ENCODE data around the gene DAB2IP. TPM values are rescaled to one million over a fixed set of nuclear protein-coding genes. Genes with fewer than 3 reads are reported as not detected.

The DAB2IP gene
- total RNA-seq, 4 donors from 2014 or later: 55.2 to 76.0 (median 60.5) TPM

DNA sequence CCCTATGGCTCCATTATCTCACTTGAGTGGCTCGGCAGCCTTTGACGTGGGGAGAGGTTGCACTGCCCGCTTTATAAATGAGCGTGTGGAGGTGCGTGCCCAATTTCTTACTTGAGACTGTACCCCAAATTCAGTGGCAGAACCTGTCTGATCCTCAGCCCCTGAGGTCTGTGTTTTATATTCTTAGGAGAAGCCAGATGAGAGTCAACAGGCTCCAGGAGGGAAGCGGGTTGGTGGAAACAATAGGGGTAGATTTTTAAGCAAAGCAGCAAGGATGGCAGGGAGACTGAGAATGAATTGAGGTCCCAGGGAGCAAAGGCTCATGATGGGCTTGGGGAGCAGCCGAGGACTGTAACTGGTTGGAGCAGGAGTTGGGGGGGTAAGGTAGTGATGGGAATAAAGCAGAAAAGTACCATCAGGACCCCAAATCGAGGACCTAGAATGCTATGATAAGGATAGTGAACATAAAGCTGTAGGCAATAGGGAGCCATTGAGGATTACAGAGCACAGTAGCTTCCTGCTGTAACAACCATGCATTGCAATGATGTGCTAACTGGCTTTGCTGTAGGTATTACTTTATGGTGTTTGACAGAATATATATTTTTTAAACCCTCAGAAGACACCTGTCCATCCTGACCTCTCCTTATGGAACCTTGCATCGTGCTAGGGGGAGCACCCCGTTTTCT is 43.1 kb upstream of the DAB2IP start:
- Histone ChIP-seq H3K27ac (peak overlapping the region in 2 of 4 donors; percentile 42 to 43), H3K27me3 (no peaks in the 10 kb centered on the region), H3K4me3 (no peak overlapping the region), H3K9me3 (no peaks in the 10 kb centered on the region), H3K4me1 (peaks cover 0 to 22% (median 0%) of the 10 kb centered on the region in 4 donors), H3K36me3 (no peaks in the 10 kb centered on the region)
- DNase-seq: no peak
- TF ChIP-seq, protein P1, sequence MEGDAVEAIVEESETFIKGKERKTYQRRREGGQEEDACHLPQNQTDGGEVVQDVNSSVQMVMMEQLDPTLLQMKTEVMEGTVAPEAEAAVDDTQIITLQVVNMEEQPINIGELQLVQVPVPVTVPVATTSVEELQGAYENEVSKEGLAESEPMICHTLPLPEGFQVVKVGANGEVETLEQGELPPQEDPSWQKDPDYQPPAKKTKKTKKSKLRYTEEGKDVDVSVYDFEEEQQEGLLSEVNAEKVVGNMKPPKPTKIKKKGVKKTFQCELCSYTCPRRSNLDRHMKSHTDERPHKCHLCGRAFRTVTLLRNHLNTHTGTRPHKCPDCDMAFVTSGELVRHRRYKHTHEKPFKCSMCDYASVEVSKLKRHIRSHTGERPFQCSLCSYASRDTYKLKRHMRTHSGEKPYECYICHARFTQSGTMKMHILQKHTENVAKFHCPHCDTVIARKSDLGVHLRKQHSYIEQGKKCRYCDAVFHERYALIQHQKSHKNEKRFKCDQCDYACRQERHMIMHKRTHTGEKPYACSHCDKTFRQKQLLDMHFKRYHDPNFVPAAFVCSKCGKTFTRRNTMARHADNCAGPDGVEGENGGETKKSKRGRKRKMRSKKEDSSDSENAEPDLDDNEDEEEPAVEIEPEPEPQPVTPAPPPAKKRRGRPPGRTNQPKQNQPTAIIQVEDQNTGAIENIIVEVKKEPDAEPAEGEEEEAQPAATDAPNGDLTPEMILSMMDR (IDR thresholded peaks at IDR 0.05): no peak
- TF ChIP-seq POLR2A (IDR thresholded peaks at IDR 0.05): no peak

- TF ChIP-seq, protein P1 (IDR thresholded peaks at IDR 0.05): no peak
- no peak for TF ChIP-seq POLR2A (IDR thresholded peaks at IDR 0.05)
- Histone ChIP-seq H3K27ac (peak overlapping the region in 1 of 4 donors; percentile 45), H3K4me3 (no peak overlapping the region), H3K4me1 (peaks cover 0 to 18% (median 0%) of the 10 kb centered on the region in 4 donors), H3K27me3 (no peaks in the 10 kb centered on the region), H3K9me3 (no peaks in the 10 kb centered on the region), H3K36me3 (no peaks in the 10 kb centered on the region)
- no peak for DNase-seq
Observed at GRCh38 chr9:121609822-121610637, 41.4 kb upstream of the DAB2IP start.

DNA sequence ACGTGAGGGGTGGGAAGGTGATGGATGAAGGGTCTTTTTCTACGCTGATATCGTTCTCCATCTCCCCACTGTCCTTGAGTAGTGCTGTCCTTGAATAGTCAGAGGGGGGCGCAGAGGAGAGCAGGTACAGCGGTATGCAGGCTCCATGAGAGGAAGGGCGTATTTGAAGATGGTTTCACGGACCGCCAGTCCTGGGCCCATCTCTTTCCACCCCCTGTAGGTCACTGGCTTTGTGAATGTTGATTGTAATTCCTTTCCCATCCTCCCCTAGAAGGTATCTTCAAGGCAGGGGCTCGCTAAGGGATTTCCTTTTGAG is 40.8 kb upstream of the DAB2IP start:
- no peaks in the 10 kb centered on the region for H3K9me3 ChIP-seq
- no peak for DNase-seq
- H3K4me3 ChIP-seq: no peak overlapping the region
- no peaks in the 10 kb centered on the region for H3K27me3 ChIP-seq
- peaks cover 0 to 18% (median 0%) of the 10 kb centered on the region in 4 donors for H3K4me1 ChIP-seq
- peak overlapping the region in 1 of 4 donors; percentile 39 for H3K27ac ChIP-seq
- TF ChIP-seq POLR2A (IDR thresholded peaks at IDR 0.05): no peak
- TF ChIP-seq, protein P1 (IDR thresholded peaks at IDR 0.05): no peak
- no peaks in the 10 kb centered on the region for H3K36me3 ChIP-seq

DNA sequence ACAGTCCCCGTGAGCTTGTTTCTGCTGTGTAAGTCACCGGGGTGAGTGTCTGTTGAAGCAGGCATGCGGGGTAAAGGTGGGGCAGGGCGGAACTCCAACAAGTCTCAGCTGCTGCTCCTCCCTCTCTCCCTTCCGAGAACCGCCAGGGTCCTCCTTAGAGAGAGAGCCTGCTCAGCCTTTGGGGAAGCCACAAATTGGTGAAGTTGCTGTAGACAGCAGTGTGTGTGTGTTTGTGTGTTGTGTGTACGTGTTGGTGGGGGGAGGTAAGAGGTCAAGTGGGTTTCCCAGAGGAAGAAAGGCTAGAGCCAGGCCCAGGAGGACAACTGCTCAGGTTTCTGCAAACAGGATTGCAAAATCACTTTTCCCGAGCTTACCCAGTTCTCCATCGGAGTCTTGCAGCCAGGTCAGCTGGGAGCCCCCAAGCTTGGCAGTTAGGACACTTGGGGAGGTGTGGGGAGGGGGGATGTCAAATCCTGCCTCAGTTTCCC is 38.9 kb upstream of the DAB2IP start:
- Histone ChIP-seq H3K27ac (peak overlapping the region in 2 of 4 donors; percentile 21 to 28), H3K4me3 (no peak overlapping the region), H3K36me3 (no peaks in the 10 kb centered on the region), H3K4me1 (peaks cover 0 to 18% (median 0%) of the 10 kb centered on the region in 4 donors), H3K9me3 (no peaks in the 10 kb centered on the region), H3K27me3 (no peaks in the 10 kb centered on the region)
- TF ChIP-seq, protein P1 (IDR thresholded peaks at IDR 0.05): no peak
- no peak for TF ChIP-seq POLR2A (IDR thresholded peaks at IDR 0.05)
- DNase-seq: no peak

DNA sequence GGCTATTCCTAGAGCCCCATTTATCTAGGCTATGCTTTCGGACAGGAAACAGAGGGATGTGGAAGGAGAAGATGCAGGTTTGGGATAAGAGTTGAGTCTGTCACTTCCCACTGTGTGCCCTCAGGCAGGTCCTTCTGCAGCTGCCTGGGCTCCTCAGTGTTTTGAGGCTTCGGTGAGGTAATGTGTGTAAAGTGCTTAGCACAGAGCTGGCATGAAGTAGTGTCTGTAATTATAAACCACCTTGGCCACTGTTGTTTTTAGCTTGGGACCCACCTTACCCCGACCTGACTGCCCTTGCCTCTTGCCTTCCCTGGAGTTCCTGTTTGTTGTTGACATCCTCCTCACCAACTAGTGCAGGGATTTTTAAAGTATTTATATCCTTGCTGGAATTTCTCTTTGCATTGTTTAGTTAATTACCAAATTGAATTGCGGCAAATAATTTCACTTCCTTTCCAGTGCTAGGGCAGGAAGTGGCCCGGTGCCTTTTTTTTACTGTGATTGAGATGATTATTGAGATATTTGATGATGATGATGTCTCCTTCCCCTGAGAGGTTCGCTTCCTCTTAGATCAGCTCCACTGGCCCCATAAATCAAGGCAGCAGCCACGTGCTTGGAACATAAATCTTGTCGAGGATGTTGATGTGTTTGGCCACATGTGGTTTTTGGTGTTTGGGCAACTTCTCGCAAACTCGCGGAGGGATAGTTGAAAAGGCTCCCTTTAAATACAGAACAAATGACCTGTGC is 38.3 kb upstream of the DAB2IP start:
- Histone ChIP-seq H3K27ac (peak overlapping the region in 2 of 4 donors; percentile 21 to 28), H3K4me1 (peaks cover 0 to 18% (median 0%) of the 10 kb centered on the region in 4 donors), H3K36me3 (no peaks in the 10 kb centered on the region), H3K4me3 (no peak overlapping the region), H3K27me3 (no peaks in the 10 kb centered on the region), H3K9me3 (no peaks in the 10 kb centered on the region)
- TF ChIP-seq, protein P1 (IDR thresholded peaks at IDR 0.05): no peak
- no peak for TF ChIP-seq POLR2A (IDR thresholded peaks at IDR 0.05)
- DNase-seq: no peak
